ENCODE results near the gene METTL16. TPM values are rescaled to one million over a fixed set of nuclear protein-coding genes. Genes with fewer than 3 reads are reported as not detected.
A peak's percentile ranks its signal among the peaks of the same experiment; 100 is the strongest.
"Not testable (repeated sequence)": the region's sequence is repeated elsewhere in the genome, so short reads cannot be mapped to it uniquely, and the experiment has no call there.

METTL16 gene
- total RNA-seq, 1 donor from 2014 or later: 20.8 TPM

- no peak for DNase-seq
Measured at GRCh38 chr17:2532146-2532720, 20.5 kb upstream of the METTL16 start.

GRCh38 chr17:2531243-2531954 lies 19.7 kb upstream of the METTL16 start:
- H3K9me3 ChIP-seq (replicated peaks); H3K4me3 ChIP-seq; H3K4me1 ChIP-seq; H3K27me3 ChIP-seq (ENCODE audit: low read depth); H3K36me3 ChIP-seq; H3K27ac ChIP-seq (replicated peaks); intact Hi-C loops (cut with micrococcal nuclease); DNase-seq: not testable (repeated sequence)

More at GRCh38 chr17:2532146-2532720, 20.5 kb upstream of the METTL16 start:
- TF ChIP-seq CTCF (IDR thresholded peaks at IDR 0.05; ENCODE audit: borderline replicate concordance): no peak
- no peak overlapping the region for H3K27ac ChIP-seq (replicated peaks)
- intact Hi-C loops (cut with micrococcal nuclease): no loop called here
- no peaks in the 10 kb centered on the region for H3K36me3 ChIP-seq
- H3K4me1 ChIP-seq: no peaks in the 10 kb centered on the region
- no peaks in the 10 kb centered on the region for H3K27me3 ChIP-seq (ENCODE audit: low read depth)
- H3K9me3 ChIP-seq (replicated peaks): no peaks in the 10 kb centered on the region
- no peak overlapping the region for H3K4me3 ChIP-seq

- H3K27ac ChIP-seq (replicated peaks); H3K9me3 ChIP-seq (replicated peaks); intact Hi-C loops (cut with micrococcal nuclease); H3K36me3 ChIP-seq; DNase-seq; H3K27me3 ChIP-seq (ENCODE audit: low read depth); H3K4me3 ChIP-seq; H3K4me1 ChIP-seq: not testable (repeated sequence)
Measured at GRCh38 chr17:2521775-2522410, 10.2 kb upstream of the METTL16 start.

- intact Hi-C loops (cut with micrococcal nuclease): no loop called here
- DNase-seq: no peak
Measured at GRCh38 chr17:2521257-2521656, 9.6 kb upstream of the METTL16 start.

GRCh38 chr17:2517539-2517938 lies 5.9 kb upstream of the METTL16 start:
- H3K27me3 ChIP-seq (ENCODE audit: low read depth): no peaks in the 10 kb centered on the region
- TF ChIP-seq CTCF (IDR thresholded peaks at IDR 0.05; ENCODE audit: borderline replicate concordance): no peak
- no peaks in the 10 kb centered on the region for H3K9me3 ChIP-seq (replicated peaks)
- intact Hi-C loops (cut with micrococcal nuclease): no loop called here
- no peak overlapping the region for H3K4me3 ChIP-seq
- DNase-seq: no peak
- peaks cover 3% of the 10 kb centered on the region for H3K4me1 ChIP-seq
- no peak overlapping the region for H3K27ac ChIP-seq (replicated peaks)
- H3K36me3 ChIP-seq: no peaks in the 10 kb centered on the region

More at GRCh38 chr17:2521257-2521656, 9.6 kb upstream of the METTL16 start:
- Histone ChIP-seq H3K27me3 (ENCODE audit: low read depth) (no peaks in the 10 kb centered on the region), H3K9me3 (replicated peaks) (no peaks in the 10 kb centered on the region), H3K36me3 (no peaks in the 10 kb centered on the region), H3K27ac (replicated peaks) (no peak overlapping the region), H3K4me1 (no peaks in the 10 kb centered on the region), H3K4me3 (no peak overlapping the region)
- TF ChIP-seq CTCF (IDR thresholded peaks at IDR 0.05; ENCODE audit: borderline replicate concordance): no peak

- no peaks in the 10 kb centered on the region for H3K36me3 ChIP-seq
- TF ChIP-seq CTCF (IDR thresholded peaks at IDR 0.05; ENCODE audit: borderline replicate concordance): no peak
- peak overlapping the region; percentile 81 for H3K4me3 ChIP-seq
- no peaks in the 10 kb centered on the region for H3K9me3 ChIP-seq (replicated peaks)
- peak overlapping the region; percentile 84 for H3K27ac ChIP-seq (replicated peaks)
- peaks cover 47% of the 10 kb centered on the region for H3K4me1 ChIP-seq
- H3K27me3 ChIP-seq (ENCODE audit: low read depth): no peaks in the 10 kb centered on the region
- DNase-seq: no peak
- intact Hi-C loops (cut with micrococcal nuclease): no loop called here
Measured at GRCh38 chr17:2511138-2511461, 588 bp downstream of the METTL16 start.

Data from left ventricle myocardium inferior (tissue), 1 donor.